ENCODE measurements around the gene ZNF467.

The ZNF467 gene, protein sequence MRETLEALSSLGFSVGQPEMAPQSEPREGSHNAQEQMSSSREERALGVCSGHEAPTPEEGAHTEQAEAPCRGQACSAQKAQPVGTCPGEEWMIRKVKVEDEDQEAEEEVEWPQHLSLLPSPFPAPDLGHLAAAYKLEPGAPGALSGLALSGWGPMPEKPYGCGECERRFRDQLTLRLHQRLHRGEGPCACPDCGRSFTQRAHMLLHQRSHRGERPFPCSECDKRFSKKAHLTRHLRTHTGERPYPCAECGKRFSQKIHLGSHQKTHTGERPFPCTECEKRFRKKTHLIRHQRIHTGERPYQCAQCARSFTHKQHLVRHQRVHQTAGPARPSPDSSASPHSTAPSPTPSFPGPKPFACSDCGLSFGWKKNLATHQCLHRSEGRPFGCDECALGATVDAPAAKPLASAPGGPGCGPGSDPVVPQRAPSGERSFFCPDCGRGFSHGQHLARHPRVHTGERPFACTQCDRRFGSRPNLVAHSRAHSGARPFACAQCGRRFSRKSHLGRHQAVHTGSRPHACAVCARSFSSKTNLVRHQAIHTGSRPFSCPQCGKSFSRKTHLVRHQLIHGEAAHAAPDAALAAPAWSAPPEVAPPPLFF

DNA sequence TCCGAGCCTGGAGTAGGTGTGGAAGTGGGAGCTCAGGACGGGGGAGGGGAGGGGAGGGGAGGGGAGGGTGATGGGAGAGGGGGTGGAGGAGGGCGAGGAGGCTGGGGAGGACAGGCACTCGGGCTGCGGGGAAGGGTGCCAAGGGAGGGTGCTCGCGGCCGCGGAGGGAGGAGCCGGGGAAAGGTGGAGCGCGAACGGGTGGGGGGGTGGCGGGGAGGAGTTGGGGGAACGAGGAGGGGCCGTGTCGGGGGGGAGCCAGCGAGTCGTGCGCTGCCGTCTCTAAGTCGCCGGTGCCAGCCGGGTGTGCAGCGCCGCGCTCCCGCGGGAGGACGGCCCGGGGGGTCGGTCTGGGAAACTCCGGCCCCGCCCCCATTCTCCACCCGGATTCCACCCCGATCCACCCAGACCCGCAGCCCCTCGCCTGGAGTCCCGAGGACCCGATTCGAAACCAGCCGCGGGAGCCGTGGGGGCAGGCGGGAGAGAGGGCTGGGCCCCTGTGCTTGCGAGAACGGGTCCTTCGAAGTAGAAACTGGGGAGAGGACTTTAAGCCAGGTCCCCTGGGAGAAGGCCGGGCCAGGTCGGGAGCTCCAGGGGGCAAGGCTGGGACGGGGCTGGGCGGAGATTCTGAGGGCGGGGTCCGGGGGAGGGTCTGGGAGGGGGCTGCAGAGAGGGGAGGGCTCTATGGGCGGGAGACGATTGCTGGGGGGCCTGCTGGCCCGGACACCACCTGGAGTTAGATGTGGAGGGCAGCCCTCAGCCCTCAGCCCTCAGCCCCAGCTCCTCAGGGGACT lies at the start of gene ZNF467:
TSS of gene ZNF467 (minus strand) at position 143 of the 791 bp plus-strand sequence. CDS start 2,556 bp downstream, outside the sequence.
- DNase-seq (ENCODE audit: low read depth), result peak; percentile 4

DNA sequence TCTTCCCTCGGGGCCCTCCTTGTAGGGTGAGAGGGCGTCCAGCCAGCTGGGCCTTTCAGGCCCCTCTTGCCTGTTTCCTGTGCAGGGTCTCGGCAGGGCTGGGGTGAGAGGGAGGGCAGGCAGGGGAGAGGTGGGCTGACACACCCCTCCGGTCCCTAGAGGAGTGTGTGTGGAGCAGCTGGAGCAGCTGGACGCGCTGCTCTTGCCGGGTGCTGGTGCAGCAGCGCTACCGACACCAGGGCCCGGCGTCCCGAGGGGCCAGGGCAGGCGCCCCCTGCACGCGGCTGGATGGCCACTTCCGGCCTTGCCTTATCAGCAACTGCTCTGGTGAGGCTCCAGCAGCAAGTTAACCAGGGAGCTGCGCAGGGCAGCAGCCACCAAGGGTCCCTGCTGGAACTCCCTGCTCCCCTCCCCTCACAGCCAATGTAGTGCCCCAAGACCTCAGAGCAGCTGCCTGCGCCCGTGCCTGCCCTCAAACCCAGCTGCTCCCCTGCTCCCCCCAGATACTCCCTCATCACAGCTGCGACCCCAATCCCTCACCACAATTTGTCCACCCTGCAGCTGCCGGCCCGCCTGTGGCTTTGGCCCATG lies 49.1 kb upstream of the ZNF467 start:
- DNase-seq (ENCODE audit: low read depth), result no peak

DNA sequence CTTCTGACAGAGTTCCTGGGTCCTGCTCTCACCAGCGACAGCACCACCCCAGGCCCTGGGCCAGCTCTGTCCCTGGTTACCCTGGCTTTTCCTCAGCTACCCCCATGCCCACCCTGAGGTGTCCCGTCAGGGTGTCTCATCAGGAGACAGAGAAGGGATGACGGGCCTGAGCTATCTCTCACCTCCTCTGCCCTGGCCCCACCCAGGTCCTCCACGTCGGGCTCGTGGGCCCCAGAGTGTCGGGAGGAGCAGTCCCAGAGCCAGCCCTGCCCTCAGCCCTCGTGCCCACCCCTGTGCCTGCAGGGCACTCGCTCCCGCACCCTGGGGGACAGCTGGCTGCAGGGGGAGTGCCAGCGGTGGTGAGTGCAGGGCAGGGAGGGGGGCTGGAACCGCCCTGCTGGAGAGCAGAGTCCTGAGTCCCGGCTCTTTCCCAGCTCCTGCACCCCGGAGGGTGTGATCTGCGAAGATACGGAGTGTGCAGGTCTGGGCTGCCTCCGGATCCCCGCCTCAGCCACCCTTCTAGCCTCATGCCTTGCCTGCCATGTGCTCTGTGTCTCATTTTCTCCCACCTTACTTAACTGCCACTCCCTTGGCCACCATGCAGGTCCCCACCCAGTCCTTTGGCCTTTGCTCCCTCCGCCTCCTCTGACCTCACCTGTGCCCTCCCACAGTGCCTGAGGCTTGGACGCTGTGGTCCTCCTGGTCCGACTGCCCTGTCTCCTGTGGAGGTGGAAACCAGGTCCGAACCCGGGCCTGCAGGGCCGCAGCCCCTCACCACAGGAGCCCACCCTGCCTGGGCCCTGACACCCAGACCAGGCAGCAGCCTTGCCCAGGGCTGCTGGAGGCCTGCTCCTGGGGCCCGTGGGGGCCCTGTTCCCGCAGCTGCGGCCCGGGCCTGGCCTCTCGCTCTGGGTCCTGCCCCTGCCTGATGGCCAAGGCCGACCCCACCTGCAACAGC lies 48.1 kb upstream of the ZNF467 start:
- DNase-seq (ENCODE audit: low read depth), result no peak

DNA sequence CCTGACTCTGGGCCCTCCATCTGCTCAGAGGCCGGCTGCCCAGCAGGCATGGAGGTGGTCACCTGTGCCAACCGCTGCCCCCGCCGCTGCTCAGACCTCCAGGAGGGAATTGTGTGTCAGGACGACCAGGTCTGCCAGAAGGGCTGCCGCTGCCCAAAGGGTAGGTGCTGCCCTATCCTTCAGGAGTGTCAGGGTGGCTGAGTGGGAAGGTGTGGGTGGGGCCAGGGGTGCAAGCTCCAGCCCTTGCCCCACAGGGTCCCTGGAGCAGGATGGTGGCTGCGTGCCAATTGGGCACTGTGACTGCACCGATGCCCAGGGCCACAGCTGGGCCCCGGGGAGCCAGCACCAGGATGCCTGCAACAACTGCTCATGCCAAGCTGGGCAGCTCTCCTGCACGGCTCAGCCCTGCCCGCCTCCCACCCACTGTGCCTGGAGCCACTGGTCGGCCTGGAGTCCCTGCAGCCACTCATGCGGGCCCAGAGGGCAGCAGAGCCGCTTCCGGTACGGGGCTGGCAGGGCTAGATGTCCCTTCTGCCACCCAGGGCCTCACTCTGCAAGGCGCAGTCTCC lies 47.3 kb upstream of the ZNF467 start:
- no peak for DNase-seq (ENCODE audit: low read depth)

DNA sequence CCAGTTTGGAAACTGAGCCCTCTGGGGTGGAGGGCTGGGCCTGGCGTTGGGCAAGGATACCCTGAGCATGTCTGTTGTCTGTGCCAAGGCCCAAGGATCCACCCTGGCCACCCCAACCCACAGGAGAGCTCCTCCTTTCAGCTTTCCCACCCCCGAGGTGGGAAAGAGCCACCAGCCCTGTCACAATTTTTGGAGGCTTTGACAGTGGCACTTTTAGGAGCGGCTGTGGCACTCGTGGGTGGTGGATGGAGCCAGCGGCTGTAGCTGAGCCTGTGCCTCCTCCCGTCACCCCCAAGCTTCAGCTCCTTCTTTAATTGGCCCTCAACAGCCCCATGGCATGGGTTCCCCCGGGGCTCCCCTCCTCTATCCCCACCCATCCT lies 46.6 kb upstream of the ZNF467 start:
- DNase-seq (ENCODE audit: low read depth), result no peak

DNA sequence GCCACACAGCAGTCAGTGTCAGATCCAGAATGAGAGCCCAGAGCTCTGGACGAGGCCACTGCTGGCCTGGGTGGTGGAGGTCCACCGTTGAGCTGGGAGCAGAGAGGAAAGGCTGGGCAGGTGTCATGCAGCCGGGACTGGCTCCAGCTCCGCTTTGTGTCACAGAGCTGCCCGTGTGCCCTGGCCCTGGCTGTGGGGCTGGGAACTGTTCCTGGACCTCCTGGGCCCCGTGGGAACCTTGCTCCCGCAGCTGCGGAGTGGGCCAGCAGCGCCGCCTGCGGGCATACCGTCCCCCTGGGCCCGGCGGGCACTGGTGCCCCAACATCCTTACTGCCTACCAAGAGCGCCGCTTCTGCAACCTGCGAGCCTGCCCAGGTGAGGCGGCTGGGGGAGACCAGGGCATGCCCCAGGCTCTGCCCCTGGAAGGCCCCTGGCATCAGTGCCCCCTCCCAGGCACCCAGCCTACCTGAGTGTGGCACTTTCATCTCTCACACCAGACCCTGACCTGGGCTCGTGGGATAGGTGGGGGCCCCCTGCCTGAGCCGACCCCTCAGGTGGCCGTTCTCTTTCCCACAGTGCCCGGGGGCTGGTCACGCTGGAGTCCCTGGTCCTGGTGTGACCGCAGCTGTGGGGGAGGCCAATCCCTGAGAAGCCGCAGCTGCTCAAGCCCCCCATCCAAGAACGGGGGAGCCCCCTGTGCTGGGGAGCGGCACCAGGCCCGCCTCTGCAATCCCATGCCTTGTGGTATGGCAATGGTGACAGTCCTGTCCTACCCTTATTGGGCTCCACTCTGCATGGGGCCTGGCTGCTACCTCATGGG lies 46.0 kb upstream of the ZNF467 start:
- DNase-seq (ENCODE audit: low read depth), result no peak

DNA sequence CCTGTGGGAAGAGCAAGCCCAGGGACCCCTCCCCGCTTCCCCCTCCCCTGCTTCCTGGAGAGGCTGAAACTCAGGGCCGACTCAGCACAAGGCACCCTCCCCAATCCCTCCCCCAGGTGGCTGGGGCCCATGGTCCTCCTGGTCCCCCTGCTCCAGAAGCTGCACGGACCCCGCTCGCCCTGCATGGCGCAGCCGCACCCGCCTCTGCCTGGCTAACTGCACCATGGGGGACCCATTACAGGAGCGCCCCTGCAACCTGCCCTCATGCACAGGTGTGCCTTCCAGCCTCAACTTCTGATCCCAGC lies 45.1 kb upstream of the ZNF467 start:
- DNase-seq (ENCODE audit: low read depth), result no peak

DNA sequence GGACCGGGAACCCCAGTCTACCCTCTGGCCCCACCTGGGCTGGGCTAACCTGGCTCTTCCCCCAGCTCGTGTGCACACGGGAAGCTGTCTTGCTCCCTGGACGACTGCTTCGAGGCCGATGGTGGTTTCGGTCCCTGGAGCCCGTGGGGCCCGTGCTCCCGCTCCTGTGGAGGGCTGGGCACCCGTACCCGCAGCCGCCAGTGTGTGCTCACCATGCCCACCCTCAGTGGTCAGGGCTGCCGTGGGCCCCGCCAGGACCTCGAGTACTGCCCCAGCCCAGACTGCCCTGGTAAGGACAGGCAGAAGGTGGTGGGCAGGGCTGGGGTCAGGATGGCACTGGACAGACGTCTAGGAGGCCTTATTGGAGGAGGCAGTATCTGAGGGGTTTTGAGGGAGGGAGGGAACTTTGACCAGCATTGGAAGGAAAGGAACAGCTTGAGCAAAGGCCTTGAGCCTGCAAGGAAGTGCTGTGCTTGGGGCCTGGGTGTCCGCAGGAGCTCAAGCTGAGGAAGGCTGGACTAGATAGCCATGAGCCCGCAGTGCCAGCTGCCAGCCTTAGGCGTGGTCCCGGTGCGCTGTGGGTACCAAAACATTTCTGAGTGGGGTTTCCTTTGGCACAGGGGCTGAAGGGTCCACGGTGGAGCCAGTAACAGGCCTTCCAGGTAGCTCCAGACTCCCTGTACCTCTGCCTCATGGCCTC lies 44.6 kb upstream of the ZNF467 start:
- no peak for DNase-seq (ENCODE audit: low read depth)

DNA sequence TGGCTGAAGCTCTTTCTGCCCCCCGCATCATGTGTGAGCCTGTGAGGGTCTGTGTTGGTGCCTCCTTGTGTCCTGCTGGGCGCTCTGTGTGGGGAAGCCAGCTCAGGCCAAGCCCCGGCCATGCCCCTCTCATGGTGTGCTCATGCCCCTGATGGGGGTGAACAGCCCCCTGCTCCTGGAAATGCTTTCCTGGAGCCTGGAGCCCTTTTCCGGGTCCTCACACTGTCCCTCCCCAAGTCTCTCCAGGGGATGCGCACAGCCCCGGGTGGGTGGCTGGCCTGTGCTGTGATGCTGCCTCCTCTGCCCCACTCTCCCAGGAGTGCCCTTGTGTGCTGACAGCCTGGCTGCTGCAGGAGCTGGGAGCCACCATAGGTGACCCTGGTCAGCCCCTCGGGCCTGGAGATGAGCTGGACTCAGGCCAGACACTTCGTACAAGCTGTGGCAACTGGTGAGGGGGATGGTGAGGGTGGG lies 43.9 kb upstream of the ZNF467 start:
- no peak for DNase-seq (ENCODE audit: low read depth)

DNA sequence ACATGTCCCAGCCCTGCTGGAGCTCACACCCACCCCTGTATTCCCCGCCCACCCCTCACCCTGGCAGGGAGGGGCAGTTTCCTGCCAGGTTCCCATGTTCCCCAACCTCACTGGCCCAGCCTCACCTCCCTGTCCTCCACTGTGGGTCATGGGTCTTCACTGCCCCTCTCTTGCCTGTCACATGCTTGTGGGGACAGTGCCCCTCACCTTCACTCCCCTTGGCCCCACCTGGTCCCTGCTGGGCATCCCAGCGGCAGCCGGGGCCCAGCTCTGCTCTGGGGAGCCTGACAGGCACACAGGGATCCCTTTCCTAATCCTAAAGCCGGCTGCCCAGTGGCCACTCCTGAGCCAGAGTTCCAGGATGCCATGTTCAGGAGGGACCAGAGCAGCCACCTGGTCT lies 43.4 kb upstream of the ZNF467 start:
- no peak for DNase-seq (ENCODE audit: low read depth)

DNA sequence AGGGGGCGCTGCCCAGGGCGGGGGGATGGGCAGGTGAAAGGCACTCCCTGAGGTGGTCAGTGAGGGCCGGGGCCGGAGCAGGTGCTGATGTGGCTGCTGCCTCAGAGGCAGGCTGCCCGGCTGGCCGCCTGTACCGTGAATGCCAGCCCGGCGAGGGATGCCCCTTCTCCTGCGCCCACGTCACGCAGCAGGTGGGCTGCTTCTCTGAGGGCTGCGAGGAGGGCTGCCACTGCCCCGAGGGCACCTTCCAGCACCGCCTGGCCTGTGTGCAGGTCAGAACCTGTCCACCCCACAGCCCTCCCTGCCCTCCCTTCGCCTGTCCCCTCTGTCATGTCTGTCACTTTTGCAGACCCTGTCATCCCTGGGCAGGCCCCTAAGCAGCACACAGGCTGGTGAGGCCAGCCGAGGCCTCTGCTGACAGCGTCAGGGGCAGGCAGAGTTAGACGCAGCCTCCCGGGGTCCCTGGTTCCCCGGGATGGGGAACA lies 42.9 kb upstream of the ZNF467 start:
- no peak for DNase-seq (ENCODE audit: low read depth)

DNA sequence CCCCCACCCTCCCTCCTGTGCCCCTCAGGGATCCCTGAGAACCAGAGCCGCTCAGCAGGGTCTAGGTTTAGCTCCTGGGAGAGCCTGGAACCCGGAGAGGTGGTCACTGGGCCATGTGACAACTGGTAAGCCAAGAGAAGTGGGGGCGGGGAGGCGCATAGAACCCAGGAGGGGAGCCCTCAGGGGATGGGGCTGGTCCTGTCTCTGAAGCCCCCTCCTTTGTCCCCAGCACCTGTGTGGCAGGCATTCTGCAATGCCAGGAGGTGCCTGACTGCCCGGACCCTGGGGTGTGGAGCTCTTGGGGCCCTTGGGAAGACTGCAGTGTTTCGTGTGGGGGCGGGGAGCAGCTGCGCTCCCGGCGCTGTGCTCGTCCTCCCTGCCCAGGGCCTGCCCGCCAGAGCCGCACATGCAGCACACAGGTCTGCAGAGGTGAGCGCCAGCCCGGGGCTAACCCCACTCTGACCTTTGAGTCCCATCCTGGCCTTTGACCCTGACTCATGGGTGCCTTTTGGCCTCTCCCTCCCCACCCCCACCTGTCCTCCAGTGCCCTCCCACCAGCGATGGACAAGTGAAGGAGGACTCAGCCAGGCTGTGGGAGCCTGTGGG lies 42.4 kb upstream of the ZNF467 start:
- no peak for DNase-seq (ENCODE audit: low read depth)

DNA sequence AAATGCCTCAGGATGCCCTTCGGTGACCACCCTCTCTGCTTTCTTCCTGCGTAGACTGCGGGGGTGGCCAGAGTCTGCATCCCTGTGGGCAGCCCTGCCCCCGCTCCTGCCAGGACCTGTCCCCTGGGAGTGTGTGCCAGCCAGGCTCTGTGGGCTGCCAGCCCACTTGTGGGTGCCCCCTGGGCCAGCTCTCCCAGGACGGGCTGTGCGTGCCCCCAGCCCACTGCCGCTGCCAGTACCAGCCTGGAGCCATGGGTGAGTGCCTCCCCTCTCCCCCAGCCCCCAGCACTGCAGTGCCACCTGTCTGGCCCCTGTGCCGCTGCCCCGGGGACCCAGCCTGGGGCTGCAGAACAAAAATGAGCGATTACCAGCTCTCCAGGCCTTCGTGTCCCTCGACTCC lies 41.7 kb upstream of the ZNF467 start:
- no peak for DNase-seq (ENCODE audit: low read depth)

DNA sequence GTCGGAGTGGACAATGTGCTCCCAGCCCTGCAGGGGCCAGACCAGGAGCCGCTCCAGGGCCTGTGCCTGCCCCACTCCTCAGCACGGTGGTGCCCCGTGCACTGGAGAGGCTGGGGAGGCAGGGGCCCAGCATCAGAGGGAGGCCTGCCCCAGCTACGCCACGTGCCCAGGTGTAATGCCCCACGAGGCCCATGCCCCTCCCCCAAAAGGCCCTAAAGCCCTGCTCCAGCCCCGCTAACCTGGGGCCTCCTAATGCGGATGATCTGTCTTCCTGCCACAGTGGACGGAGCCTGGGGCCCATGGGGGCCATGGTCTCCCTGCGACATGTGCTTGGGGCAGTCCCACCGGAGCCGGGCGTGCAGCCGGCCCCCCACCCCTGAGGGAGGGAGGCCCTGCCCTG lies 41.1 kb upstream of the ZNF467 start:
- no peak for DNase-seq (ENCODE audit: low read depth)

DNA sequence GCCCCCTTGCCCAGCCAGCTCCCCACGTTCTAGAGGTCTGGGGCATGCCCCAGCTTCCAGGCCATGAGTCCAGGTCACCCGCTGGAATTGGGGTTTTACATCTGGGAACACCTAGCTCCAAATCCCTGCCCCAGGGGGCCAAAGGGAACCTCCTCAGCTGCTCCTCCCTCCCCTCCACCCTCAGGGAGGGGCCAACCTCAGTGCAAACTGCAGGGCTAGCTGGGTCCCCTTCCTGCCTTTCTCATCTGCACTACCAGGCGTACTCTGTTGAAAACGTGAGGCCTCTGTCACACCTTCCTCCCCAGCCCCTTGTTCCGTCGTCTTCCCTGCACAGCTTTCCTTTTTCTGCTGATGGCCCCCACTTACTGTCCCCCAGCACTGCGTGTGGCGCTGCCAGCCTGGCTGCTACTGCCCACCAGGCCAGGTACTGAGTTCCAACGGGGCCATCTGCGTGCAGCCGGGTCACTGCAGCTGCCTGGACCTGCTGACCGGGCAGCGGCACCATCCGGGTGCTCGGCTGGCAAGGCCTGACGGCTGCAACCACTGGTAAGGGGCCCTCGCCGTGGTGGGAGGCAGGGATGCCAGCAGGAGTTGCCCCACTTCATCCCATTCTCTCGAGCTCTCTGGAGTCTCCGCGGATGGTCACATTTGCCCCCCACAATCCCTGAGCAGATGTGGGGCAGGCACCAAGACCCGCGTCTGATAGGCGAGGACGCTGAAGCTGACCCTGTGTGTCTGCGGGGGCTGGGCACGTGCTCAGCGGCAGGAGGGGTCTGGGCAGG lies 40.1 kb upstream of the ZNF467 start:
- no peak for DNase-seq (ENCODE audit: low read depth)

DNA sequence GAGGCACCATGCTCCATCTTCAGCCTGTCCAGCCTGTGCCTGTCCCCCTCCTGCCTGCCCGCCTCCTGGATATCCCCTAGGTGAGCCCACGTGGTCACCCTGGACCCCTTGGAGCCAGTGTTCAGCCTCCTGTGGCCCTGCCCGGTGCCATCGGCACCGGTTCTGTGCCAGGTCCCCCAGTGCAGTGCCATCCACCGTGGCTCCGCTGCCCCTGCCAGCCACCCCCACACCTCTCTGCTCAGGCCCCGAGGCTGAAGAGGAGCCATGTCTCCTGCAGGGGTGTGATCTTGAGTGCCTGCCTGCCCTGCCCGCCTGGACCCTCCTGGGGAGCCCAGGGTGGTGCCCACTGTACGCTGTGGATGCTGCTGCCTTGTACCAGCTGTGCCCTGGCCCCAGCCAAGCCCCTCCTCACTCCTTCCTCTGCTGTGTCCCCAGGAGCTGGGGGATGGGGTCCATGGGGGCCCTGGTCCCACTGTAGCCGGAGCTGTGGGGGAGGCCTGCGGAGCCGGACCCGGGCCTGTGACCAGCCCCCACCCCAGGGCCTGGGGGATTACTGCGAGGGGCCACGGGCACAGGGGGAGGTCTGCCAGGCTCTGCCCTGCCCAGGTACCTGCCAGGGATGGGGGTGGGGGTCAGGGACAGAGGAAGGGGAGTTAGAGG lies 38.6 kb upstream of the ZNF467 start:
- DNase-seq (ENCODE audit: low read depth), result no peak

DNA sequence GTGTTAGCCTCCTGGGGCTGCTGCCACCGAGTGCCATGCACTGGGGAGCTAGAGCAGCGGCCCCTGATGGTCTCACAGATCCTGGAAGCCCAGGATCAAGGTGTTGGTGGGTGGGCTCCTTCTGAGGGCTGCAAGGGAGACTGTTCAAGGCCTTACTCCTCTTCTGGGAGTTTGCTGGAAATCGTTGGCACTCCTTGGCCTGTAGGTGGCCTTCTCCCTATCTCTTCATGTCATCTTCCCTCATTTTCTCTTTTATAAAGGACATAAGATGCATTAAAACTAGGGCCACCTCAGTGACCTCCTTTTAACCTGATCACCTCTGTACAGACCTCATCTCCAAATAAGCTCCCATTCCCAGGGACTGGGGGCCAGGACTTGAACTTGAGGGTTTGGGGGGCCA lies 37.8 kb upstream of the ZNF467 start:
- DNase-seq (ENCODE audit: low read depth), result no peak

DNA sequence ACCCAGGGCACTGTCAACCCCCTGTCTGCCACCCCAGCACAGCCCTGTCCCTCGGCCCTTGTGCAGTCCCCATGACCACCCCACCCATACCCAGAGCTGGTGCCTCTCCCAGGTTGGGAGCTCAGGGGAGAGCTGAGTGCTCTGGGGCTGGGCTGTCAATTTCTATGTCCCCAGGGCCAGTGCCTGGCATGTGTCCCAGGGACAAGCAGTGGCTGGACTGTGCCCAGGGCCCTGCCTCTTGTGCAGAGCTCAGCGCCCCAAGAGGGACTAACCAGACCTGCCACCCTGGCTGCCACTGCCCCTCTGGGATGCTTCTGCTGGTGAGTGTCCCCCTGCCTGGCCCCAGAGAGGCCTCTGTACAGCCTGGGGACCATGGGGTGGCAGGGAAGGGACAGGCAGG lies 35.8 kb upstream of the ZNF467 start:
- no peak for DNase-seq (ENCODE audit: low read depth)

Data from fibroblast of gingiva (primary cell).